ENCODE results near the gene QRICH1. TPM values are rescaled to one million over a fixed set of nuclear protein-coding genes. Genes with fewer than 3 reads are reported as not detected.
A peak's percentile ranks its signal among the peaks of the same experiment; 100 is the strongest.

The QRICH1 gene
- total RNA-seq, 6 experiments from 2014 or later = 88.7 to 106 (median 94.6) TPM

DNA sequence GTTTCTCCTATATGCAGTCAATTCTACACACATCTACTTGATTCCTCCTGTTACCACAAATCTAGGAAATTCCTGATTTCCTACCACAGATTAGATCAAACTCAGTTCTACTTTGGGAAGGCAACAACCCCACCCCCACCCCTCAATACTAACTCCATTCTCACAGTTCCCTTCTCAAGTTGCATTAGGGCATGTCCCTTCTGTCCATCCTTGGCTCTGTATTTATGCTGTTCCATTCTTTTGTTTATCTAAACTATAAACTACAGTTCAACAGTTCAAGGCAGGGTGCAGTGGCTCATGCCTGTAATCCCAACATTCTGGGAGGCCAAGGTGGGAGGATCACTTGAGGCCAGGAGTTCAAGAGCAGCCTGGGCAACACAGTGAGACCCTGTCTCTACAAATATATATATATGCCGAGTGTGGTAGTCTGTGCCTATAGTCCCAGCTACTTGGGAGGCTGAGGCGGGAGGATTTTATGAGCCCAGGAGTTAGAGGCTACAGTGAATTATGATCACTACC, 39.5 kb downstream of the QRICH1 start:
- Mint-ChIP-seq H3K27me3 (ENCODE audit: insufficient read depth) (peaks cover 4% of the 10 kb centered on the region), H3K4me1 (ENCODE audit: low read depth) (peaks cover 18% of the 10 kb centered on the region), H3K9me3 (no peaks in the 10 kb centered on the region), H3K27ac (no peak overlapping the region), H3K36me3 (ENCODE audit: low read depth) (peaks cover 36% of the 10 kb centered on the region), H3K4me3 (no peak overlapping the region)
- DNase-seq = no peak
- TF ChIP-seq, protein P1, sequence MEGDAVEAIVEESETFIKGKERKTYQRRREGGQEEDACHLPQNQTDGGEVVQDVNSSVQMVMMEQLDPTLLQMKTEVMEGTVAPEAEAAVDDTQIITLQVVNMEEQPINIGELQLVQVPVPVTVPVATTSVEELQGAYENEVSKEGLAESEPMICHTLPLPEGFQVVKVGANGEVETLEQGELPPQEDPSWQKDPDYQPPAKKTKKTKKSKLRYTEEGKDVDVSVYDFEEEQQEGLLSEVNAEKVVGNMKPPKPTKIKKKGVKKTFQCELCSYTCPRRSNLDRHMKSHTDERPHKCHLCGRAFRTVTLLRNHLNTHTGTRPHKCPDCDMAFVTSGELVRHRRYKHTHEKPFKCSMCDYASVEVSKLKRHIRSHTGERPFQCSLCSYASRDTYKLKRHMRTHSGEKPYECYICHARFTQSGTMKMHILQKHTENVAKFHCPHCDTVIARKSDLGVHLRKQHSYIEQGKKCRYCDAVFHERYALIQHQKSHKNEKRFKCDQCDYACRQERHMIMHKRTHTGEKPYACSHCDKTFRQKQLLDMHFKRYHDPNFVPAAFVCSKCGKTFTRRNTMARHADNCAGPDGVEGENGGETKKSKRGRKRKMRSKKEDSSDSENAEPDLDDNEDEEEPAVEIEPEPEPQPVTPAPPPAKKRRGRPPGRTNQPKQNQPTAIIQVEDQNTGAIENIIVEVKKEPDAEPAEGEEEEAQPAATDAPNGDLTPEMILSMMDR (IDR thresholded peaks at IDR 0.05) = no peak

DNA sequence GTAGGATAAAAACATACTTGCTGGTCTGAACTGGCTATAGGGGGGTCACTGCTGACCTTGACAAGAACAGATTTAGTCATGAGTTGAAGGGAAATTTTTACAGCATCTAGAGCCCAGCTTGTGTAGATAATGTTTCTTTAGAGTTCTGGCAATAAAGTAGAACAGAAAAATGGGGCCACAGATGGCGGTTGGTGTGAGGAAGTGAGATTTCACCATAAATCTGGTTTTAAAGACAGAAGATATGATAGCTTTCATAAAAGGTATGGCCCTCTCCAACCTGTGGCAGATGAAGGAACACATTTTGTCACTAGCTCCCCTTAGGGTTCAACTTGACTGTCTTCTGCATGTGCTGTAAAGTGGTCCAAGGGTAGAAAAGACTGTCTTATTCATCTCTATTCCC, 40.3 kb downstream of the QRICH1 start:
- H3K27me3 Mint-ChIP-seq (ENCODE audit: insufficient read depth) = peaks cover 6% of the 10 kb centered on the region
- peaks cover 36% of the 10 kb centered on the region for H3K36me3 Mint-ChIP-seq (ENCODE audit: low read depth)
- H3K4me1 Mint-ChIP-seq (ENCODE audit: low read depth) = peaks cover 18% of the 10 kb centered on the region
- H3K4me3 Mint-ChIP-seq = no peak overlapping the region
- H3K9me3 Mint-ChIP-seq = no peaks in the 10 kb centered on the region
- H3K27ac Mint-ChIP-seq = no peak overlapping the region
- no peak for DNase-seq
- TF ChIP-seq, protein P1 (IDR thresholded peaks at IDR 0.05) = no peak

GRCh38 chr3:49035281-49035680, 58.6 kb downstream of the QRICH1 start:
- peaks cover 5% of the 10 kb centered on the region for H3K27me3 Mint-ChIP-seq (ENCODE audit: insufficient read depth)
- H3K27ac Mint-ChIP-seq = no peak overlapping the region
- no peaks in the 10 kb centered on the region for H3K9me3 Mint-ChIP-seq
- H3K36me3 Mint-ChIP-seq (ENCODE audit: low read depth) = peaks cover 19% of the 10 kb centered on the region
- TF ChIP-seq, protein P1 (IDR thresholded peaks at IDR 0.05) = no peak
- H3K4me1 Mint-ChIP-seq (ENCODE audit: low read depth) = peaks cover 15% of the 10 kb centered on the region
- H3K4me3 Mint-ChIP-seq = no peak overlapping the region
- no peak for DNase-seq

GRCh38 chr3:49034650-49035049, 59.2 kb downstream of the QRICH1 start:
- Mint-ChIP-seq H3K4me3 (no peak overlapping the region), H3K36me3 (ENCODE audit: low read depth) (peaks cover 19% of the 10 kb centered on the region), H3K27me3 (ENCODE audit: insufficient read depth) (peaks cover 5% of the 10 kb centered on the region), H3K4me1 (ENCODE audit: low read depth) (peaks cover 18% of the 10 kb centered on the region), H3K9me3 (no peaks in the 10 kb centered on the region), H3K27ac (no peak overlapping the region; the same call in 1 of the 2 replicates)
- TF ChIP-seq, protein P1 (IDR thresholded peaks at IDR 0.05) = no peak
- DNase-seq = no peak

GRCh38 chr3:49032646-49033304, 61.1 kb downstream of the QRICH1 start:
- peaks cover 3% of the 10 kb centered on the region; the same call in 1 of the 2 replicates for H3K9me3 Mint-ChIP-seq
- no peak overlapping the region for H3K4me3 Mint-ChIP-seq
- peaks cover 36% of the 10 kb centered on the region for H3K4me1 Mint-ChIP-seq (ENCODE audit: low read depth)
- peaks cover 35% of the 10 kb centered on the region for H3K36me3 Mint-ChIP-seq (ENCODE audit: low read depth)
- H3K27ac Mint-ChIP-seq = peak overlapping the region; percentile 23
- peaks cover 11% of the 10 kb centered on the region for H3K27me3 Mint-ChIP-seq (ENCODE audit: insufficient read depth)
- no peak for DNase-seq
- TF ChIP-seq, protein P1 (IDR thresholded peaks at IDR 0.05) = no peak
